ENCODE results near the gene M6PR.

Gene M6PR
- 398 to 741 (median 568) reads per million in 17 experiments for total RNA-seq

DNA sequence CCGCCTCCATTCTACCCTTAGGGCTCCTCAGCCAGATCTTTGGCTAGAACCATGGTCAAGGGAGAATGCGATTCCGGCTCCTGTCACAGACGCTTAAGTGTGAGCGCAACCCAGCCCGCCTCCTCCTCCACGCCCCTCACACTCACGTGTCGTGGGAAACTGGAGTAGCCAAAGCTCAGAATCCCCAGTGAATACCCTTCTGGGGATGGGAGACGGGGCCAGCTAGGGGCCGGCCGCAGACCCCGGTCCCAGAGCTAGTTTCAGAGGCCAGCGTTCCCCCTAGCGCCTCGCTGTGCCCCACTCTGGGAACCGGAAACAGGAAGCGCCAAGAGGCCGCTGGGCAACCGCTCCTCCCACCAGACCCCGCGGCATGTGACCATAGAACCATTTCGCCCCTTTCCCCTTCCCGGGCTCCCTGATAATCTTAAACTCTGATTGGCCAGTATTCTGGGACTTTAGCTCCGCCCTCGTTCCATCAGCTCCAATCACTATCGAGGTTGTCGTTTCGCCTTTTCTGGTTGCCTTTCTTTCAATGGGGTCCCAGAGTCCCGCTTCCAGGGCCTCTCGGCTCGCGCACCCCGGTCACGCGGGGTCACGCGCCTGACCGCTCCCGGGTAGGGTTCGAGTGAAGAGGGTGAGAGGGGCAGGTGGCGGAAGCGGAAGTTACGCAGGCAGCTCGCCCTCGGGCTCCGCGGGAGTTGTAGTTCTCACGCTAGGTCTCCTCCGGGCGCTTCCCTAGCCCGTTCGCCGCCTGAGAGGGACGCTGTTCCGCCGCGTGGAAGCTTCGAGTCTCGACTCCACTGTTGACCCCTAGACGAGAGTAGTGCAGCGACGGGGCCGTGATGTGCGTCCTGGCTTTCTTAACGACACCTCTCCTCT lies at the start of gene M6PR:
Gene M6PR (minus strand): TSS at position 304 of the 879 bp plus-strand sequence. CDS start 3,241 bp downstream, outside the sequence.
- DNase-seq = peak; percentile 98 to 99 (median 99)

DNA sequence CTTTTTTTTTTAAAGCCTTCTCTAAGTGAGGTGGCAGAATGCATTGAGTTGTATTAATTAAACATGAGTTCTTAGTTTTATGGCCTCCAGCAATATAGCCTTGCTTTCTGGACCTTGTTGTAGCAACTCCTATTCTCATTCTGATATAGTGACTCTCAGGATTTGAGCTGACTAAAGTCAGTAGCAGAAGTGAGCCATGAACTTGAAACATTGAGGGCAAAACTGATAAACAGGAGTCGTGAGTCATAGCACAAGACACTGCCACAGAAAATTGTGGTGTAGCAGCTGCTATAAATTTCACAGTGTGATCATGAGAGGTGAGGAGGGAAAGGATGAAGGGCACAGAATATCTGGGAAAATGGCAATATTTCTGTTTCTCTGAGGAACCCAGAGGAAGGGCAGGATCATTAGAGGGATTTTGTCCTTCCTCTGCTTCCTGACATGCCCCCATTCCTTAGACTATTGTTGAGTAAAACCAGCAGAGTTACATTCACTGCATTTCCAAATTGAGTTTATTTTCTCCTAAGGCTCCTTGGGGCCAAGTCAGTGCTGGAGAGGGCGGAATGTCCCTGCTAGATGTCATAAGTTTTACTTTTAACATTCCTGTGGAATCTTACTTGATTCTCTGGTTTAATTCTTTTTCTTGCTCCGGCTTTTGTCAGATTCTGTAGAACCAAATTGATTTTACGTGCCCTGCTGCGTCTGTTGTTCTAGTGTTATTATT lies 47.4 kb upstream of the M6PR start:
- peak; percentile 38 to 70 (median 58) for DNase-seq

DNA sequence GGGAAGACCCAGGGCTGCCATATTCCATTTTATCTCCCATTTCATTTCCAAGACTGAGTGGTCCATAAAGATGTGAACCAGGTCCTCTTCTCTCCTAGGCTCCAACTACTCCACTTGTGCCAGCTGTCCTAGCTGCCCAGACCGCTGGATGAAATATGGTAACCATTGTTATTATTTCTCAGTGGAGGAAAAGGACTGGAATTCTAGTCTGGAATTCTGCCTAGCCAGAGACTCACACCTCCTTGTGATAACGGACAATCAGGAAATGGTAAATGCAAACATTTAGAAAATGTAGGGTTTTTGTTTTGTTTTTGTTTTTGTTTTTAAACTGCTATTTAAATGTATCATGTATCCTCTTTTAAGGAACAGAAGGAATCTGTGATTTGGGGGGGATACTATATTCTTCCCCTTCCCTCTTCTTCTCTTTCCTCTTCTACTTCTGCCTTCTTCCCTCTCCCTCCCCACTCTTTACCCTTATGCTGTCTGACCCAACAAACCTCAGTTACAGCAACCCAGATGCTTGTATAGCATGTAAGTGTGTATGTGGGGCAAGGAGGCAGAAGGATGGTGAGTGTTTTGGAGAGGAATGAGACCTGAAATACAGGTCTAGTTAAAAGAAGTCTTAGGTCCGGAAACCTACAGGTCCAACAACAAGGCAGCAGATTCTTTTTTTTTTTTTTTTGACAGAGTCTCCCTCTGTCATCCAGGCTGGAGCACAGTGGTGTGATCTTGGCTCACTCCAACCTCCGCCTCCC lies 45.8 kb upstream of the M6PR start:
- DNase-seq = no peak

DNA sequence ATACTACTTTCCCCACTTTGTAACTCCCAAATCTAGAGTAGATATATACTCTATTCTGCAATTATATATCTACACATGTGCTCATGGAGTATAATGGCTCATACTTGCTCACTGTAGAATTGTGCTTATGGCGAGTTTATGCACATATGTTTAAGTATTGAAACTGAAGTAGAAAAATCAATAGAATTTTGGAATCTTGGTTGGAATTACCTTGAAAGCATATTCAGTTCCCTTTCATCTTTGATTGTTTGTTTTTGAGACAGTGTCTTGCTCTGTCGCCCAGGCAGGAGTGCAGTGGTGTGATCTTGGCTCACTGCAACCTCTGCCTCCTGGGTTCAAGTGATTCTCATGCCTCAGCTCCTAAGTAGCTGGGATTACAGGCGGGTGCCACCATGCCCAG lies 44.4 kb upstream of the M6PR start:
- no peak for DNase-seq

DNA sequence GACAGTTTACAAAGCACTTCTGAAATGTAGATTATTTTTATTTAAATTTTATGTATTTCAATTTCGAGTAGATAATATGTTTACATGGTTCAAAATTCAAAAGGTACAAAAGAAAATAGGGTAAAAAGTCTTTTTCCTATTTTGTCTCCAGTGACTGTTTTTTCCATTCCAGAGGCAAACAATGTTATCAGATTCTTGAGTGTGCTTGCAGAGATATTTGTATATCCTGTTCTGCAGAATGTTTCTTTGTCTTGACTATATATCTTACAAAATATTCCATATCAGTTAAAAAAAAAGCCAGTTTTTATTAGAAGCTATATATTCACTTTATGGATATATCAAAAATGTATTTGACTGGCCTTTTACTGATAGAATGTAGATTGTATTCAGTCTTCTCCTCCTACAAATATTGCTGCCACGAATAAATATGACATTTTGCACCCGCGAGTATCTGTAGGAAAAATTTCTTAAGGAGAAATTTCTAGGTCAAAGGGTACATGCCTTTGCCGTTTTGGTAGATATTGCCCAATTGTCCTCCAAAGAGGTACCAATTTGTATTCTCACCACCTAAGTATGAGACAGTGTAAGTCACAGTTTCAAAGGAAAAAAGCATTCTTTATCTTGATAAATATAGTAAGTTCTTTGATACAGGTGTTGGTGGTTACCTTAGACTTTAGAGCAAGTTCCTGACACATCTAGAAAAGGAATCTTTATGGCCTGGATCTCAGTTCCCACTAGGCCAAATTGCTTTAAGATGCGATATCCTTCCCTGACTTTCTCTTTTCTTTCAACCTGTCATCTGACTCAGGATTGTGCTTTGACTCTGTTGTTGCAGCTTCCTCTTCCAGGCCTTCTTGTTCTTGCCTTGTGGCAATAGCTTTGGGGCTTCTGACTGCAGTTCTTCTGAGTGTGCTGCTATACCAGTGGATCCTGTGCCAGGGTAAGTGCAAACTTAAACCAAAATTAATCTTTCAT lies 42.2 kb upstream of the M6PR start:
- DNase-seq = peak; percentile 46 to 80 (median 68)

DNA sequence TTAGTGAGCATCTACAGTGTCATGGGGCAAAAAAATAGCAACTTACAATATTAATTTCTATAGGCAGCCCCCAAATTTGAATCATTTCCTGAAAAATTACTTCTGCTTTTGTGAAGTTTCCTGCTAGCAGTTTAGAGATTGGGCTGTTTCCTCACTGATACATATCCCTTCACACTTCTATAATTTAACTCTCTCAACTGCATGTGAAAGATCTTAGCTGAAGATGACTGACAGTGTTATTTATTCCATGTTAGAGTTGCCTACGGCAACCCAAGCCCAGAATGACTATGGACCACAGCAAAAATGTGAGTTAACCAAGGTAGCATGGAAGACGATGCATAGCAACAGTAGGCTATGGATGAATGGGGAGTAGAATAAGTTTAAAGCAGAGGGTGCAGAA lies 40.0 kb upstream of the M6PR start, which contains the start of gene KLRG1:
Gene KLRG1 (plus strand): TSS at position 134 of the 400 bp plus-strand sequence. CDS start 90 bp downstream, at position 224.
- DNase-seq = peak; percentile 12 to 64 (median 40)

DNA sequence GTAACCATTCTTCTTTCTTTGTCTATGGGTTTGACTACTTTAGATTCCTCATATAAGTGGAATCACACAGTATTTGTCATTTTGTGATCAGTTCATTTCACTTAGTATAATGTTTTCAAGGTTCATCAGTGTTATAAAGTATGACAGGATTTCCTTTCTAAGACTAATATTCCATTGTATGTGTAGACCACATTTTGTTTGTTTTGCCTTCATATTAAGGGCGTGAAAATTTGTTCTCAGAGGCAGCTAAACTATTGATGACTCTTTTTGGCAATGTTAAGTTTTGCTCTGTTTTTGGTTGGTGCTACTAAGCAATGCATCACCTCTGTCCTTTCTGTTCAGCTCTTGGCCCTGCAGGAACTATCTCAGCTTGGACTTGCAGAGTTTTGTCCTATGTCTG lies 38.2 kb upstream of the M6PR start:
- no peak for DNase-seq

DNA sequence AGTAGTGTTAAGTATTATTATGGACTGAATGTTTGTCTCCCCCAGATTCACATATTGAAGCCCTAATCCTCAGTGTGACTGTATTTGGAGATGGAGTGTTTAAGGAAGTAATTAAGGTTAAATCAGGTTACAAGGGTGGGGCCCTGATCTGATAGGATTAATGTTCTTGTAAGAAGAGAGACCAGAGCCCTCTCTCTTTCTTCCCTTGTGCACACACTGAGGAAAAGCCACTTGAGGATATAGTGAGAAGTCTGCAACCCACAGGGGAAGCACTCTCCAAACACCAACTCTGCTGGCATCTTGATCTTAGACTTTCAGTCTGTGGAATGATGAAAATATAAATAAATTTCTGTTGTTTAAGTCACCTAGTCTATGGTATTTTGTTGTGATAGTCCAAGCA lies 37.7 kb upstream of the M6PR start:
- DNase-seq = peak in 3 of 4 experiments; percentile 14 to 20 (median 19)

DNA sequence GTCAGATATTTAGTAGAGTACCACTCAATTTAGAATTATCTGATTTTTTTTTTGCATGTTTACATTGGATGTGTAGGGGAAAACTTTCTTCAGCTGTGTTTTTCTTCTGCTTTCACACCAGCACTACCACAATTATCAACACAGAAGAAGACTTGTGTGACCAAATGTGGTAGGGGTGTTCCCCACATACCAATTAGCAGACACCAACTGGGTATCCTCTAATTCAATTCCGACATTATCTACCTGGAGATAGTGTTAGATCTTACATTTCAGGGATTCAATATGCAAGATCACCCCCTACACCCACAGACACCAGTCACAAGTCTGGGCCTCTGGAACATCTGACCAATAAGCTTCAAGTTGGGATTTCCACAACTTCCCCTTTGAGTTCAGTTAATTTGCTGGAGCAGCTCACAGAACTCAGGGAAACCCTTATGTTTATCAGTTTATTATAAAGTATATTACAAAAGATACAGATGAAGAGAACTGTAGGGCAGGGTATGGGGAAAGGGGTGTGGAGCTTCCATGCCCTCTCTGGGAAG lies 35.8 kb upstream of the M6PR start:
- DNase-seq = peak; percentile 10 to 62 (median 50)

DNA sequence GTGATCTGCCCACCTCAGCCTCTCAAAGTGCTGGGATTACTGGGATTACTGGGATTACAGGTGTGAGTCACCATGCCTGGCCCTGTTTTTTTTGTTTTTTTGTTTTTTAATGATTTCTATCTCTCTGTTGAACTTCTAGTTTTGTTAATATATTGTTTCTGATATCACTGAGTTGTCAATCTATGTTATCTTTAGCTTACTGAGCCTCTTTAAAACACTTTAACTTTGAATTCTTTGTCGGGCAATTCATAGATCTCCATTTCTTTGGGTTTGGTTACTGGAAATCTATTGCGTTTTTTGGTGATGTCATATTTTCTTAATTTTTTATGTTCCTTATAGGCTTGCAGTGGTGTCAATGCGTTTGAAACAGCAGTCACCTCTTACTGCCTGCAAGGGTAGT lies 30.7 kb upstream of the M6PR start:
- no peak for DNase-seq

DNA sequence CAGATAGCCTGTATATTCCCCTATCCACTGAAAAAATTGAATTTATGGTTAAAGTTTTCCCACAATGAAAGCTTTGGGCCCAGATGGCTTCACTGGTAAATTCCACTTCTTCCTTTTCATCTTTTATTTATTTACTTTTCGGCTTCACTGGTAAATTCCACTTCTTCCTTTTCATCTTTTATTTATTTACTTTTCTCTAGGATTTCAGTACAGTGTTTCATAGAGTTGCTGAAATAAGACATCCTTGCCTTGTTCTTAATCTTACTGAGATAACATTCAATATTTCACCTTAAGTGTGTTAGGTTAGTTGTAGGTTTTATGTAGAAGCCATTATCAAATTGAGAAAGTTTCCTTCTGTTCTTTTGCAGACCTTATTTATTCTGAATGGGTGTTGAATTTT lies 21.0 kb upstream of the M6PR start:
- DNase-seq = no peak

DNA sequence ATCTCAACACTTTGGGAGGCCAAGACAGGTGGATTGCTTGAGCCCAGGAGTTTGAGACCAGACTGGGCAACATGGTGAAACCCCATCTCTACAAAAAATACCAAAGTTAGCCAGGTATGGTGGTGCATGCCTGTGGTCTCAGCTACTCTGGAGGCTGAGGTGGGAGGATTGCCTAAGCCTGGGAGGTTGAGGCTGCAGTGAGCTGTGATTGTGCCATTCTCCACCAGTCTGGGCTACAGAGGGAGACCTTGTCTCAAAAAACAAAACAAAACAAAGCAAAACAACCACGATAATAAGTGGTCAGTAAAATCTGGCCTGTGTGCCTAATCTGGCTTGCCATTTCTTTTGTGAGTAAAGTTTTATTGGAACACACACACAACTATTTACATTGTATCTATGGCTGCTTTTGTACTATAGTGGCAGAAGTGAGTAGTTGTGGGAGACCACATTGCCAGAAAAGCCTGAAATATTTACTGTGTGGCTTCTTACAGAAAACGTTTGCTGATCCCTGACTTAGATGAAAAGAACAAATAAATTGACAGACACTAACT lies 20.5 kb upstream of the M6PR start:
- no peak for DNase-seq

DNA sequence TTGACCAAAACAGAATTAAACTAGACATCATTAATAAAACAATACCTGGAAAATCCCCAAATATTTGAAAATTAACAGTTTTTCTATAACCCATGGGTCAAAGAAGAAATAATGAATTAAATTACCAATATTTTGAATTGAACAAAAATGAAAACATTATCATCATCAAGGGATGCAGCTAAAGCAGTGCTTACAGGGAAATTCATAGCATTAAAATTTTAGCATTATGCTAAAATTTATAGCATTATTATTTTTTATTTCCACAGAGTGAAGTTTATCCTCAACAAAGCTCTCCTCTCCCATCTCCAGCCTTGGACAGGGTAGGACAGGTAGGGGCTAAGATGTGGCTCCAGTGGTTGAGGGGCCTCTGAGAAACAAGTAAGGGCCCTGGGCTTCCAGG lies 19.3 kb upstream of the M6PR start:
- no peak for DNase-seq

DNA sequence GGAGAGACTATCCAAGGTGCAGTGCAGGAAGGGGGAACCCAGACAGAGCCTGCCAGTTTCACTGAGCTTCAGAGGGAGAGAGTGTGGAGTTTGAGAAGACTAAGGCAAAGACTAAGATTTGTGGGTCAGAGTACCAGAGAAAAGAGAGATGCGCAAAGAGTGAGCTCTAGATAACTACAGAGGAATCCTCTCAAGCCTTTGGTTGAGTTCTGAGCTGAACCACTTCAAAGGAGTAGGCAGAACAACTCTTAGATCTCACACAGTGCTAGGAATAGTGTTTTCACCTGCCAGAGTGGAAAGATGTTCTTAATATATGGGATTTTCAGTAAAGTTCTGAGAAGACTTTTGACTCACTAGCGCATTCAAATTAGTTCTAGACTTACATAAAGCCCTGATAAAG lies 10.7 kb upstream of the M6PR start:
- no peak for DNase-seq

DNA sequence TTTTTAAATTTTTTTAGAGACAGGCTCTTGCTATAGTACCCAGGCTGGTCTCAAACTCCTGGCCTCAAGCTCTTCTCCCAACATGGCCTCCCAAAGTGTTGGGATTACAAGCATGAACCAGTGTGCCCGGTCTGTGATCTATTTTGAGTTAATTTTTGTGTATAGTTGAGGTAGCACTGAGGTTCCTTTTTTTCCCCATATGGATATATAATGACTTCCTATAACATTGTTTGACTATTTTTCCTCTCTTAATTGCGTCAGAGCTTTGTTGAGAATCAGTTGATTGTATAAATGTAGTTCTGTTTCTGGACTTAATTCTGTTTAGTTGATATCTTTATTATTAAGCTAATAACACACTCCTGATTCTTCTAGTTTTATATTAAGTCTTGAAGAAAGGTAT lies 8.6 kb upstream of the M6PR start:
- peak in 3 of 4 experiments; percentile 12 to 52 (median 41) for DNase-seq

DNA sequence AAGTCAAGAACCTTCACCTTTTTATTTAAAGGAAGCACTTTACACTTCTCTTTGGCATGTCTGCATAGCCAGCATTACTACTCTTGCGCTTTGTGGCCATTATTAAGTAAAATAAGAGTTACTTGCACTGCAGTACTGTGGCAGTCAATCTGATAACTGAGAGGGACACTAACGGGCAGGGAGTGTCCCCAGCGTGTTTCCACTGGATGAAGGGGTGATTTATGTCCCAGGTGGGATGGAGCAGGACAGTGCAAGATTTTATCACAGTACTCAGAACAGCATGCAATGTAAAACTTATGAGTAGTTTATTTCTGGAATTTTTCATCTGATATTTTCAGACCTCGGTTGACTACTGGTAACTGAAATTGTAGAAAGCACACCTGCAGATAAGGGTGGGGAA lies 8.1 kb upstream of the M6PR start:
- no peak for DNase-seq

DNA sequence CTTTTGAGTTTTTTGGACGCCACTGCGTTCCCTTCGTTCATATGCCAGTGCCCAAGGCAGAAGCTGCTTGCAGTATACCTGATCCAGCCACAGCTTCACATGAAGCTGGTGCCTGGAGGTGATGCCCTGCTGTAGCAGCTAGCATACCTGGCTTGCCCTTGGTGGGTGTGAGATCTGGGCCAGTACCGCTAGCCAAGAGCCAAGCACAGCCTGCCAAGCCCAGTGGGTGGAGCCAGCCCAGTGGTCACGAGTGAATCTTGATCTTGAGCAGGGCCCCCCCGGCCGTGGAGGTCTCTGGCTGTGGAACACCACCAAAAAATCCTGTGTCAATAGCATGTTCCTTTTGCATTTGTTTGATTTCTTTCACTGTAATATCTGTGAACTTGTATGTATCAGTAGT lies 7.3 kb upstream of the M6PR start:
- no peak for DNase-seq

DNA sequence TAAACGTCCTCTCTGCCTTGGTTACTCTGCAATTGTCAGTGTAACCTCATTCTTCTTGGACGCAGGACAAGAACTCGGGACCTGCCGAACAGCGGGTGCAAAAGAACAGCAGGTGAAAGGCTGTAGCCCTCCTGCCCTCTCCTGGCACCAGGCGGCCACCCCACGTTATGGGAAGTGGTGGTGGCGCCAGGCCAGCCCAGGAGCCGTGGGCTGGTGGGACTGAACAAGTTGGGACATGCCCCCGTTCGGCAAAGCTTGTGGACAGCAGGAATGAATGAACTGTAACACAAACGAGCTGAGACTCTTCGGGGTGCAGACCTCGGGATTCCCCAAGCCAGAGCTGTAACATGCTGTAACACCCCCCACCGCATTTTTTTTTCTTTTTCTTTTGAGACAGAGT lies 6.6 kb upstream of the M6PR start:
- DNase-seq = no peak

DNA sequence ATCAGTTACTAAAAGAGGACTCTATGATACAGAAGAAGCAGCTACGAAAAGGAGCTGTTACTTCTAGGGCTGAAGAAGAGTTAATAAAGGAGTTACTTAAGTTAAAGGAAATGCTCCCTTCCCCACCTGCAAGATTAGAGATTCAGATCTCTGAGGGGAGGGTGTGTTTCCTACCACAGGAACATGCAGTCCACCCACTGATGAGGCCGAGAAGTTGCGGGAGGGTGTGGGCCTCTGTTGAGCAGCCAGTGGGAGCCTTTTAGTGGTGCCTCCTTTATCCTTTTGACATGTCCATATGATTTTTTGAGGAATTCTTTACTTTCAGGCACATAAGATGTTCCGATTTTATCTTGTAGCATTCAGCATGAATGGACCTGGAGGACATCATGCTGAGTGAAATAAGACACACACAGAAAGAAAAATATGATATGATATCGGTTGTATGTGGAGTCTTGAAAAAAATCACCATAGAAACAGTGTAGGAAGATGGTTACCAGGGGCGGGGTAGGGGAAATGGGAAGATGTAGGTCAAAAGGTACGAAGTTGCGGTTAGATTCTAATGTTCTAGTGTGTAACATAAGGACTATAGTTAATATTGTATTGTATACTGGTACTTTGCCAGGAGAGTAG lies 4.4 kb upstream of the M6PR start:
- no peak for DNase-seq

DNA sequence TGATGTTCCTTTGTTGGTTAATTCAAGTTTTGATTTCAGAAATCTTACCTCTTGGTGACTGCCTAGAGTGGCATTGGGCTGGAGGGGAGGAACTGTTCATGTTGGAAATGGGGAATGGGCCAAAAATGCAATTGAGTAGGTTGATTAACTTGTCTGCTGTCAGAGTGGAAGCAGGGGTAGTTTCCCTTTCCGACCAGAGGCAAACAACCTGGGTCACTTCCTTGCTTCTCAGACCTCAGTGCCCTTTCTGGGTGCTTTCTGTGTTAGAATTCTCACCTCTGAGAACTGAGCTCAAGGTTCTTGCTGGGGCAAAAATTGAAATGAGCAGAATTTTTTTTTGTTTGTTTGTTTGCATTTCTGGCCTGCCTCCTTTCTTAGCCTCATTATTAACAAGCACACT lies 2.3 kb upstream of the M6PR start:
- DNase-seq = peak in 2 of 4 experiments; percentile 11 to 22

All from suppressor macrophage (primary cell).